ENCODE results near the gene NTRK2. TPM values are rescaled to one million over a fixed set of nuclear protein-coding genes. Genes with fewer than 3 reads are reported as not detected.

NTRK2 gene
- total RNA-seq, 6 donors from 2014 or later = 0.30 to 16.8 (median 2.6) TPM

GRCh38 chr9:84636436-84636835 is 33.1 kb upstream of the NTRK2 start:
- no peaks in the 10 kb centered on the region for H3K27me3 ChIP-seq
- 86 to 90% methylated on average over 1 of the region's 1 CpG for WGBS, 2 donors
- H3K9me3 ChIP-seq = peaks cover 4 to 8% (median 4%) of the 10 kb centered on the region in 4 donors
- H3K36me3 ChIP-seq = no peaks in the 10 kb centered on the region
- H3K4me3 ChIP-seq = no peak overlapping the region
- ATAC-seq (ENCODE audit: low FRiP score in 2 of 2) (no peak), DNase-seq (no peak)
- TF ChIP-seq POLR2A (IDR thresholded peaks at IDR 0.05) (no peak), EP300 (IDR thresholded peaks at IDR 0.05) (no peak), POLR2AphosphoS5 (IDR thresholded peaks at IDR 0.05) (no peak), CTCF (IDR thresholded peaks at IDR 0.05) (no peak)
- no peaks in the 10 kb centered on the region for H3K4me1 ChIP-seq
- no peak overlapping the region for H3K27ac ChIP-seq

- TF ChIP-seq EP300 (IDR thresholded peaks at IDR 0.05) (no peak), POLR2A (IDR thresholded peaks at IDR 0.05) (no peak), CTCF (IDR thresholded peaks at IDR 0.05) (no peak), POLR2AphosphoS5 (IDR thresholded peaks at IDR 0.05) (no peak)
- WGBS, 2 donors = 76 to 82% methylated on average over 4 of the region's 4 CpGs
- Histone ChIP-seq H3K4me3 (no peak overlapping the region), H3K36me3 (no peaks in the 10 kb centered on the region), H3K27me3 (no peaks in the 10 kb centered on the region), H3K4me1 (no peaks in the 10 kb centered on the region), H3K27ac (no peak overlapping the region), H3K9me3 (peaks cover 4 to 8% (median 4%) of the 10 kb centered on the region in 4 donors)
- no peak for ATAC-seq (ENCODE audit: low FRiP score in 2 of 2)
- DNase-seq = no peak
These were observed 26.9 kb upstream of the NTRK2 start for GRCh38 chr9:84642553-84643141.

- 84% methylated on average over 3 of the region's 3 CpGs; no CpG with 5 or more reads in 1 of the 2 donors for WGBS, 2 donors
- H3K27me3 ChIP-seq = no peaks in the 10 kb centered on the region
- no peak for TF ChIP-seq CTCF (IDR thresholded peaks at IDR 0.05)
- no peaks in the 10 kb centered on the region for H3K4me1 ChIP-seq
- no peaks in the 10 kb centered on the region for H3K36me3 ChIP-seq
- H3K9me3 ChIP-seq = no peaks in the 10 kb centered on the region
- H3K4me3 ChIP-seq = no peak overlapping the region
- DNase-seq (no peak), ATAC-seq (ENCODE audit: low FRiP score in 2 of 2) (no peak)
- no peak overlapping the region for H3K27ac ChIP-seq
These were observed 21.8 kb upstream of the NTRK2 start for GRCh38 chr9:84647699-84648098.

- DNase-seq (no peak), ATAC-seq (ENCODE audit: low FRiP score in 2 of 2) (no peak)
- Histone ChIP-seq H3K27me3 (no peaks in the 10 kb centered on the region), H3K4me3 (no peak overlapping the region), H3K9me3 (no peaks in the 10 kb centered on the region), H3K27ac (no peak overlapping the region), H3K4me1 (no peaks in the 10 kb centered on the region), H3K36me3 (no peaks in the 10 kb centered on the region)
- TF ChIP-seq CTCF (IDR thresholded peaks at IDR 0.05) (no peak), POLR2AphosphoS5 (IDR thresholded peaks at IDR 0.05) (no peak), POLR2A (IDR thresholded peaks at IDR 0.05) (no peak), EP300 (IDR thresholded peaks at IDR 0.05) (no peak)
- 45 to 63% methylated on average over 4 of the region's 4 CpGs for WGBS, 2 donors
These were observed 16.9 kb upstream of the NTRK2 start for GRCh38 chr9:84652496-84653120.

GRCh38 chr9:84655447-84655846 is 14.1 kb upstream of the NTRK2 start:
- Histone ChIP-seq H3K4me3 (no peak overlapping the region), H3K9me3 (no peaks in the 10 kb centered on the region), H3K4me1 (no peaks in the 10 kb centered on the region), H3K36me3 (no peaks in the 10 kb centered on the region), H3K27me3 (no peaks in the 10 kb centered on the region), H3K27ac (no peak overlapping the region)
- no peak for DNase-seq
- WGBS, 2 donors = 78 to 80% methylated on average over 5 of the region's 5 CpGs
- no peak for TF ChIP-seq CTCF (IDR thresholded peaks at IDR 0.05)
- peak in 1 of 2 donors; percentile 40 for ATAC-seq (ENCODE audit: low FRiP score in 2 of 2)

Measured in upper lobe of left lung (tissue), 6 donors.